ENCODE data around the gene ZFC3H1. TPM values are rescaled to one million over a fixed set of nuclear protein-coding genes. Genes with fewer than 3 reads are reported as not detected.

The ZFC3H1 gene
- total and polyA plus RNA-seq, 2 of the 13 experiments (the other 11 are each of a cell fraction or from before 2014, with no cell fraction given) = 17.1 to 38.3 TPM

GRCh38 chr12:71663561-71664410, at the start of gene ZFC3H1, which contains the start of gene THAP2 (continued):
- no peak for TF ChIP-seq CAMTA2 (CRISPR knock-in tag; IDR thresholded peaks at IDR 0.05; ENCODE audit: borderline replicate concordance)
- TF ChIP-seq GZF1 (CRISPR knock-in tag; IDR thresholded peaks at IDR 0.05) = peak; percentile 71; the same call in 1 of the 2 replicates
- peak; percentile 79 for TF ChIP-seq RBM39 (IDR thresholded peaks at IDR 0.05; ENCODE audit: low read depth, low read length, poor library complexity, severe bottlenecking)
- no peak for TF ChIP-seq ZNF674 (CRISPR knock-in tag; IDR thresholded peaks at IDR 0.05; ENCODE audit: low read depth)
- TF ChIP-seq SIX4 (CRISPR knock-in tag; IDR thresholded peaks at IDR 0.05) = peak; percentile 60; the same call in 1 of the 2 replicates
- TF ChIP-seq, protein P1, sequence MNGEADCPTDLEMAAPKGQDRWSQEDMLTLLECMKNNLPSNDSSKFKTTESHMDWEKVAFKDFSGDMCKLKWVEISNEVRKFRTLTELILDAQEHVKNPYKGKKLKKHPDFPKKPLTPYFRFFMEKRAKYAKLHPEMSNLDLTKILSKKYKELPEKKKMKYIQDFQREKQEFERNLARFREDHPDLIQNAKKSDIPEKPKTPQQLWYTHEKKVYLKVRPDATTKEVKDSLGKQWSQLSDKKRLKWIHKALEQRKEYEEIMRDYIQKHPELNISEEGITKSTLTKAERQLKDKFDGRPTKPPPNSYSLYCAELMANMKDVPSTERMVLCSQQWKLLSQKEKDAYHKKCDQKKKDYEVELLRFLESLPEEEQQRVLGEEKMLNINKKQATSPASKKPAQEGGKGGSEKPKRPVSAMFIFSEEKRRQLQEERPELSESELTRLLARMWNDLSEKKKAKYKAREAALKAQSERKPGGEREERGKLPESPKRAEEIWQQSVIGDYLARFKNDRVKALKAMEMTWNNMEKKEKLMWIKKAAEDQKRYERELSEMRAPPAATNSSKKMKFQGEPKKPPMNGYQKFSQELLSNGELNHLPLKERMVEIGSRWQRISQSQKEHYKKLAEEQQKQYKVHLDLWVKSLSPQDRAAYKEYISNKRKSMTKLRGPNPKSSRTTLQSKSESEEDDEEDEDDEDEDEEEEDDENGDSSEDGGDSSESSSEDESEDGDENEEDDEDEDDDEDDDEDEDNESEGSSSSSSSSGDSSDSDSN (CRISPR knock-in tag; IDR thresholded peaks at IDR 0.05) = peak; percentile 69; the same call in 1 of the 2 replicates
- TF ChIP-seq ELF3 (CRISPR knock-in tag; IDR thresholded peaks at IDR 0.05) = peak; percentile 83
- TF ChIP-seq TFE3 (CRISPR knock-in tag; IDR thresholded peaks at IDR 0.05) = 0 out of 2 replicates have a peak, but pooled peaks have one; percentile 14
- no peak; the same call in 1 of the 2 replicates for TF ChIP-seq TFDP1 (CRISPR knock-in tag; IDR thresholded peaks at IDR 0.05; ENCODE audit: borderline replicate concordance)
- TF ChIP-seq KLF11 (CRISPR knock-in tag; IDR thresholded peaks at IDR 0.05) = no peak
- TF ChIP-seq NAIF1 (CRISPR knock-in tag; IDR thresholded peaks at IDR 0.05; ENCODE audit: borderline replicate concordance) = 0 out of 2 replicates have a peak, but pooled peaks have one; percentile 42
- peak; percentile 46 for TF ChIP-seq AGO2 (optimal IDR thresholded peaks at IDR 0.05; ENCODE audit: low read depth, low read length)
- TF ChIP-seq KLF9 (CRISPR knock-in tag; IDR thresholded peaks at IDR 0.05; ENCODE audit: low read depth) = peak; percentile 99
- TF ChIP-seq ZNF770 (CRISPR knock-in tag; IDR thresholded peaks at IDR 0.05) = peak; percentile 49
- TF ChIP-seq ZNF572 (CRISPR knock-in tag; IDR thresholded peaks at IDR 0.05) = peak; percentile 69; the same call in 1 of the 2 replicates
- TF ChIP-seq, protein P2, sequence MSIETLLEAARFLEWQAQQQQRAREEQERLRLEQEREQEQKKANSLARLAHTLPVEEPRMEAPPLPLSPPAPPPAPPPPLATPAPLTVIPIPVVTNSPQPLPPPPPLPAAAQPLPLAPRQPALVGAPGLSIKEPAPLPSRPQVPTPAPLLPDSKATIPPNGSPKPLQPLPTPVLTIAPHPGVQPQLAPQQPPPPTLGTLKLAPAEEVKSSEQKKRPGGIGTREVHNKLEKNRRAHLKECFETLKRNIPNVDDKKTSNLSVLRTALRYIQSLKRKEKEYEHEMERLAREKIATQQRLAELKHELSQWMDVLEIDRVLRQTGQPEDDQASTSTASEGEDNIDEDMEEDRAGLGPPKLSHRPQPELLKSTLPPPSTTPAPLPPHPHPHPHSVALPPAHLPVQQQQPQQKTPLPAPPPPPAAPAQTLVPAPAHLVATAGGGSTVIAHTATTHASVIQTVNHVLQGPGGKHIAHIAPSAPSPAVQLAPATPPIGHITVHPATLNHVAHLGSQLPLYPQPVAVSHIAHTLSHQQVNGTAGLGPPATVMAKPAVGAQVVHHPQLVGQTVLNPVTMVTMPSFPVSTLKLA (IDR thresholded peaks at IDR 0.05) = 0 out of 2 replicates have a peak, but pooled peaks have one; percentile 15
- no peak for TF ChIP-seq ZBTB46 (CRISPR knock-in tag; IDR thresholded peaks at IDR 0.05; ENCODE audit: borderline replicate concordance)

Measured in HepG2 (cell line).